Esophagus squamous epithelium (tissue), 5 donors: ENCODE data around the gene ACAA2. TPM values are rescaled to one million over a fixed set of nuclear protein-coding genes. Genes with fewer than 3 reads are reported as not detected.
"Not testable (repeated sequence)": the region's sequence is repeated elsewhere in the genome, so short reads cannot be mapped to it uniquely, and the experiment has no call there.

Experiments
- DNase-seq: peaks from one replicate; lab custom pipeline; 2025; lab: John Stamatoyannopoulos, UW
- H3K27ac ChIP-seq, 4 donors: fragments of 200-600 bp; sonication (generic); one replicate each; pipeline ENCODE4 v1.5.1; 2016 to 2019; ENCODE audit warnings: mild to moderate bottlenecking in 1 of 4
- H3K27me3 ChIP-seq, 4 donors: fragments of 200-600 bp; sonication (generic); 1 replicate in 3 of 4; 2 replicates in 1 of 4; pipeline versions ENCODE4 v1.5.1 to v1.6.0; 2017 to 2021; ENCODE audit warnings: antibody characterized with exemption in 1 of 4
- H3K36me3 ChIP-seq, 3 donors: fragments of 200-600 bp; sonication (generic); one replicate each; pipeline ENCODE4 v1.5.1; 2016 to 2019
- H3K4me1 ChIP-seq, 3 donors: fragments of 200-600 bp; sonication (generic); one replicate each; pipeline ENCODE4 v1.5.1; 2017 to 2019
- H3K4me3 ChIP-seq, 4 donors: fragments of 200-600 bp; sonication (generic); 1 replicate in 3 of 4; 2 replicates in 1 of 4; pipeline ENCODE4 v1.5.1; 2016 to 2019; ENCODE audit warnings: mild to moderate bottlenecking in 2 of 4, moderate library complexity in 1 of 4
- H3K9me3 ChIP-seq, 3 donors: fragments of 200-600 bp; sonication (generic); one replicate each; pipeline ENCODE4 v1.5.1; 2016 to 2019
- POLR2A ChIP-seq, 4 donors: fragments of 450-650 bp; IDR thresholded peaks; one replicate each; pipeline ENCODE4 v1.6.1; 2017; ENCODE audit warnings: antibody characterized with exemption in 4 of 4, mild to moderate bottlenecking in 4 of 4, moderate library complexity in 3 of 4
- WGBS, 2 donors: methylation state at CpG; one replicate each; pipeline ENCODE4 v1.1.5; 2018; 5-methylcytosine and 5-hydroxymethylcytosine counted together
- intact Hi-C: fragments of 100-400 bp; cut with DNase I; formaldehyde crosslinking; loops from one replicate; pipeline ENCODE4 v1.15.0; 2022
- total RNA-seq, 4 donors: library from RNA; depleted of rRNA; stranded (reverse); fragments of >200 nt; gene quantifications; one replicate each; pipeline ENCODE4 v1.1.0, GENCODE V29; 2016
- TF ChIP-seq, protein P1 (sequence below), 6 experiments: fragments of 450-650 bp in 4 of 6; fragments of 200-600 bp in 2 of 6; sonication (generic) in 2 of 6; IDR thresholded peaks; one replicate each; pipeline ENCODE4 v1.5.1; 2016 to 2019; ENCODE audit warnings: antibody characterized with exemption in 6 of 6, mild to moderate bottlenecking in 4 of 6, moderate library complexity in 4 of 6
- donor health status: DM: yes; HTN: yes; CAD: no.

ACAA2 gene
- total RNA-seq, 4 donors from 2014 or later: 6.8 to 43.6 (median 15.9) TPM

DNA sequence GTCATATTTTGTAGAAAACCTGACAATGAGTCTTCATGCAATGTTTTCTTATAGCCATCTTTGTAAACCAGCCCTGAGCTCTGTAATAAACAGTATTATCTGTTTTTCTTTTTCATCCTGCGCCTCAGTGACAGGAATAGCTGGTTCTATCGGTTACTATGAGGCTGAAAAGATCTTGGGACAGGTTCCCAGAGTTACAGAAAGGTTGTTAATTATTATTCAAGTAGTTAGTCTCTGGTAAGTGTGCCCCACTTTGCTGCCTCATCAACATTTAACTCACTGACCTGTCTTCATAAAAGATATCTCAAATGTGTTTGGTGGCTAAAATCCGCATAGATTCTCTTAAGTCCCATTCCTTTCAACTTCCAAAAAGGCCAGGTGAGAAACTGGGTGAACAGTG, 18.6 kb downstream of the ACAA2 start:
- H3K9me3 ChIP-seq: no peaks in the 10 kb centered on the region
- intact Hi-C loops: no loop called here
- no peaks in the 10 kb centered on the region for H3K27me3 ChIP-seq
- no peak for DNase-seq
- no peak overlapping the region for H3K27ac ChIP-seq
- TF ChIP-seq POLR2A (IDR thresholded peaks at IDR 0.05): no peak
- TF ChIP-seq, protein P1, sequence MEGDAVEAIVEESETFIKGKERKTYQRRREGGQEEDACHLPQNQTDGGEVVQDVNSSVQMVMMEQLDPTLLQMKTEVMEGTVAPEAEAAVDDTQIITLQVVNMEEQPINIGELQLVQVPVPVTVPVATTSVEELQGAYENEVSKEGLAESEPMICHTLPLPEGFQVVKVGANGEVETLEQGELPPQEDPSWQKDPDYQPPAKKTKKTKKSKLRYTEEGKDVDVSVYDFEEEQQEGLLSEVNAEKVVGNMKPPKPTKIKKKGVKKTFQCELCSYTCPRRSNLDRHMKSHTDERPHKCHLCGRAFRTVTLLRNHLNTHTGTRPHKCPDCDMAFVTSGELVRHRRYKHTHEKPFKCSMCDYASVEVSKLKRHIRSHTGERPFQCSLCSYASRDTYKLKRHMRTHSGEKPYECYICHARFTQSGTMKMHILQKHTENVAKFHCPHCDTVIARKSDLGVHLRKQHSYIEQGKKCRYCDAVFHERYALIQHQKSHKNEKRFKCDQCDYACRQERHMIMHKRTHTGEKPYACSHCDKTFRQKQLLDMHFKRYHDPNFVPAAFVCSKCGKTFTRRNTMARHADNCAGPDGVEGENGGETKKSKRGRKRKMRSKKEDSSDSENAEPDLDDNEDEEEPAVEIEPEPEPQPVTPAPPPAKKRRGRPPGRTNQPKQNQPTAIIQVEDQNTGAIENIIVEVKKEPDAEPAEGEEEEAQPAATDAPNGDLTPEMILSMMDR (IDR thresholded peaks at IDR 0.05): no peak
- WGBS, 2 donors: 86 to 97% methylated on average over 3 of the region's 3 CpGs
- H3K4me3 ChIP-seq: no peak overlapping the region
- peaks cover 0 to 72% (median 17%) of the 10 kb centered on the region in 3 donors for H3K36me3 ChIP-seq
- no peaks in the 10 kb centered on the region for H3K4me1 ChIP-seq

DNA sequence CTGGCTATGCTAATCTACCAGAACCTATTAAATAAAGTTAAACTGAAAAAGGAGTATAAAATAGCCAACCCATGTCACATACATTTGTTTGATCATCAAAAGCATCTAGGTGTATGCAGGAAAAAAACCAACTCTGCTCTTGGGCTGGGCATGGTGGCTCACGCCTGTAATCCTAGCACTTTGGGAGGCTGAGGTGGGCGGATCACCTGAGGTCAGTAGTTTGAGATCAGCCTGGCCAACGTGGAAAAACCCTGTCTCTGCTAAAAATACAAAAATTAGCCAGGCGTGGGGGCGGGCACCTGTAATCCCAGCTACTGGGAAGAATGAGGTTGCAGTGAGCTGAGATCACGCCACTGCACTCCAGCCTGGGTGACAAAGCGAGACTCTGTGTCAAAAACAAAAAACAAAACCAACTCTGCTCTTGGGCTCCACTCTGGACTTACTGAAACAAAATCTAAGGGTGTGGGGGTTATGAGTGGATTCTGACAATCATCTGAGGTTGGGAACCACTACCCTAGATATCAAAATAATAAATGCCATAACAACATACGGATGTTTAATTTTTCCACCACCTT, 23.7 kb downstream of the ACAA2 start:
- H3K9me3 ChIP-seq, DNase-seq, intact Hi-C loops, H3K4me1 ChIP-seq, H3K27me3 ChIP-seq, H3K4me3 ChIP-seq, H3K27ac ChIP-seq: not testable (repeated sequence)
- 91 to 93% methylated on average over 8 of the region's 8 CpGs for WGBS, 2 donors
- peaks cover 0 to 70% (median 12%) of the 10 kb centered on the region in 3 donors for H3K36me3 ChIP-seq

DNA sequence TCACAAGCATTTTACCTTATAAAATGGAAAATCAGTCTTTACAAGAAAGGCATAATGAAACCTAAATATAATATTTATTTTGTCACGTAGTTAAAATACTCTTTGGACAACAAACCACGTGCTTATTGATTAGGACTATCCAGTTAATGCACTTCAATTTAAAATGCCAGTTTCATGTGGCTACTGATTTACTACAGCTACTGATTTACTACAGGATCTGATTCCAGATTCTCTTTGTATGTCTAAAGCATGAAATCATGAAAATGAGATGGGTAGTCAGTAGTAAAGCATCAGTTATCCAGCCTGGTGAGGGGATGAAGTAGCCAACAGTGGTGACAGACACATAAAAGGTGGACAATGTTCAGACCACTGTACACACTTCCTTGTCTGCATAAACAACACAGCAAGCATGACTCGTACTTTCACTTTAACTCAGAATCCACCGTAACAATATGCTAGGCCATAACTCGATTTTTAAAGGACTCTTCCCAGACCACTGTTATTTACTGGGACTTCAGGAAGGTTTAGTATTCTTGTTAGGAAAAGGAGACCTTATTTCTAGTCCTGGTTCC, 24.9 kb downstream of the ACAA2 start:
- H3K36me3 ChIP-seq: peaks cover 0 to 65% (median 12%) of the 10 kb centered on the region in 3 donors
- H3K4me3 ChIP-seq: peak overlapping the region in 1 of 4 donors; percentile 22
- H3K9me3 ChIP-seq: no peaks in the 10 kb centered on the region
- WGBS, 2 donors: 43 to 45% methylated on average over 5 of the region's 5 CpGs
- intact Hi-C loops: no loop called here
- no peak for DNase-seq
- peaks cover 0 to 3% (median 0%) of the 10 kb centered on the region in 3 donors for H3K4me1 ChIP-seq
- TF ChIP-seq, protein P1 (IDR thresholded peaks at IDR 0.05): no peak
- no peak for TF ChIP-seq POLR2A (IDR thresholded peaks at IDR 0.05)
- peak overlapping the region in 2 of 4 donors; percentile 7 to 21 for H3K27ac ChIP-seq
- no peaks in the 10 kb centered on the region for H3K27me3 ChIP-seq

DNA sequence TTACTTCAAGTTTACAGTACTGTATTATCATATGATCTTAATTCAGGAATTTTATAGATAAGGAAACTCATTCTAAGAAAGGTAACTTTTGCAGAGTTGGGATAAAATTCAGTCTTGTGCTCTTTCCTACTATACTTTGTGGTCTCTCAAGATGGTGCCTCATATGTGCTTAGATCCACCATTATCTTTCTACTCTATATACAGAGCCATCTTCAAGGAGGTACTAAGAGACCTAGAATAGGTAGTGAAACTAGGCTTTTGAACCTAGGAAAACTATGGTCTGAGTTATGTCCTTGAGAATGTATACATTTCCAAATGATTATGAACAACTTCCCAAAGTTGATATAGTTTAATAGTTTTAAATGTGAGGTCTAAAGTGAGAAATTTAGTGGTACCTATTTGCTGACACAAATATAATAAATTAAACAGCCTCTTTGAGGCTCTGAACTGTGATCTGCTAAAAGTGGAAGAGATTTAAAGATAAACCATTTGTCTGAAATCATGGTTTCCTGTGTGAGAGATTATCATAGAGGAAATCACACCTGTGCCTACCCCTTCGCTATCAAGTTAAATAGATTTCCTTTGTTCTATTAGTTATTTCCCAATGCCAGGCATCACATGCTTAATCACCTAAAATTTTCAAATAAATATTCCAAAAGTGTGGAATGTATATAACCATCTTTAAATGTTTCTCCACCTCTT, 27.2 kb downstream of the ACAA2 start:
- 72 to 81% methylated on average over 1 of the region's 1 CpG for WGBS, 2 donors
- no peak overlapping the region for H3K27ac ChIP-seq
- peaks cover 0 to 60% (median 7%) of the 10 kb centered on the region in 3 donors for H3K36me3 ChIP-seq
- intact Hi-C loops: no loop called here
- no peak overlapping the region for H3K4me3 ChIP-seq
- H3K27me3 ChIP-seq: no peaks in the 10 kb centered on the region
- no peak for TF ChIP-seq POLR2A (IDR thresholded peaks at IDR 0.05)
- TF ChIP-seq, protein P1 (IDR thresholded peaks at IDR 0.05): no peak
- DNase-seq: no peak
- no peaks in the 10 kb centered on the region for H3K9me3 ChIP-seq
- H3K4me1 ChIP-seq: peaks cover 0 to 3% (median 0%) of the 10 kb centered on the region in 3 donors

DNA sequence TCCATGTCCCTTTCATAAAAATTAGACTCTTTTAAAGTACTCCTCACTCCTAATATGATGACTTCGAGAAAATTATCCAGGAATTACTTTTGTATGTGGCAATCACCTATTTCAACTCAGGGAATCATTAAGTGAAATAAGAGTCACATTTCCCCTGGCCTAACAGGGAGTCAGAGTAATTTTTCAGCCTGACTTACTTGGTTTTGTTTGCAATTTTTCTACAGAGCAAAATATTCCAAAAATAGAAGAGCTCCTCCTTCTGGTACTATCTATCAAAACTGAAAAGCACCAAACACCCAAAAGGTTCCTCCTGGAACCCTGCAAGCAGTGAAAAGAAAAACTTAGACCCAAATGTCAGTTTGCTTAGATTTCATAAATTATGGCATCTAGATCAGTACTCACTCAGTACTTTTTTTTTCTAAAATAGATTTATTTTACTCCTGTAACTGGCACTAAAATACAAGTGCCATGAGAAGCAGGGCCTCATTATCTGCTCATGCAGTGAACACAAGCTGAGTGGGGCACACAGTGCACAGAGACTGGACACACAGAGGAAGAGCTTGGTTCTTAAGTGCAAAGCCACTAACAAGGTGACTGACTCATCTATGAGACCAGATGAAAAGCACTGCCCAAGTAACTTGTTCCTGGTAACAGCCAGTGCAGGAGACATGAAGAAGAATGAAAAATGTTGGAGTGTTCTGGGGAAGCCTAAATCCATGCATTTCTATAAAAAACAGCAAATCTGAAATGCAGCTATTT, 28.7 kb downstream of the ACAA2 start:
- 46 to 68% methylated on average over 1 of the region's 1 CpG for WGBS, 2 donors
- Histone ChIP-seq H3K9me3 (no peaks in the 10 kb centered on the region), H3K27ac (no peak overlapping the region), H3K4me1 (peaks cover 0 to 3% (median 0%) of the 10 kb centered on the region in 3 donors), H3K36me3 (peaks cover 0 to 50% (median 0%) of the 10 kb centered on the region in 3 donors), H3K4me3 (no peak overlapping the region), H3K27me3 (no peaks in the 10 kb centered on the region)
- DNase-seq: no peak
- TF ChIP-seq, protein P1 (IDR thresholded peaks at IDR 0.05): peak in 2 of 6 experiments; percentile 12 to 19
- TF ChIP-seq POLR2A (IDR thresholded peaks at IDR 0.05): no peak
- intact Hi-C loops: no loop called here

DNA sequence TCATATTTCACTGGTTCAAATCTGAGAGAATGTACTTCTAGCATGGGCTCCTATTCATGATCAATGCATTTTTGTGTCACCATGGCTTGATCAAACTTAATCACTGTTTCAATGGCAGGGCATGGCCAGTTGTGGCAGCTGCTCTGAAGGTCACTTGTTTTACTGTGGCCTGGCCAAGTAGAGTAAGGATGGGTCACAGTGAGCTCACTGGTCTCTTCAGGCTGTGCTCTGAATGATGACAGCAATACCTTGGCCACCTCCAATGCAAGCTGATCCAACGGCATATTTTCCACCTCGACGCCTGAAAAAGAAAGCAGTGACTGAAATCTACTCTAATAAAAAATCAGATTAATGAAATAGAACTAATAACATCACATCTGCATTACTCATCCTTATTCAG, 29.7 kb downstream of the ACAA2 start:
- H3K4me1 ChIP-seq, H3K9me3 ChIP-seq, intact Hi-C loops, H3K4me3 ChIP-seq, H3K27ac ChIP-seq, H3K27me3 ChIP-seq, DNase-seq: not testable (repeated sequence)
- WGBS, 2 donors: 96 to 98% methylated on average over 3 of the region's 3 CpGs
- peaks cover 0 to 49% (median 3%) of the 10 kb centered on the region in 3 donors for H3K36me3 ChIP-seq
